Type B pancreatic cell (in vitro differentiated cells): Measurements from ENCODE around the gene TMEM267. TPM values are rescaled to one million over a fixed set of nuclear protein-coding genes. Genes with fewer than 3 reads are reported as not detected.
"Not testable (repeated sequence)": the region's sequence is repeated elsewhere in the genome, so short reads cannot be mapped to it uniquely, and the experiment has no call there.

Experiments
- DNase-seq: peaks from one replicate; pipeline ENCODE4 v3.0.0; 2021; ENCODE audit warnings: mixed read lengths; ENCODE audit not compliant: unreplicated experiment; ENCODE audit errors: extremely low spot score
- H3K27ac Mint-ChIP-seq: 2 replicates; pipeline ENCODE4 v1.8.0; 2021; ENCODE audit warnings: mild to moderate bottlenecking, mixed read lengths
- H3K27me3 Mint-ChIP-seq: 2 replicates; pipeline ENCODE4 v1.8.0; 2021; ENCODE audit warnings: mixed read lengths
- H3K36me3 Mint-ChIP-seq: 2 replicates; pipeline ENCODE4 v1.8.0; 2021; ENCODE audit warnings: mixed read lengths
- H3K4me1 Mint-ChIP-seq: one replicate; pipeline ENCODE4 v1.8.0; 2021; ENCODE audit warnings: mixed read lengths; ENCODE audit not compliant: unreplicated experiment
- H3K4me3 Mint-ChIP-seq: 2 replicates; pipeline ENCODE4 v1.8.0; 2021; ENCODE audit warnings: mild to moderate bottlenecking, mixed read lengths
- H3K9me3 Mint-ChIP-seq: 2 replicates; pipeline ENCODE4 v1.8.0; 2021; ENCODE audit warnings: mixed read lengths
- total RNA-seq: library from RNA; stranded (reverse); gene quantifications from 2 replicates; pipeline ENCODE4 v1.2.1, GENCODE V29; 2021; ENCODE audit warnings: low replicate concordance
- TF ChIP-seq, protein P1 (sequence below): fragments of 200-600 bp; sonication (generic); conservative IDR thresholded peaks from 2 replicates; pipeline ENCODE4 v1.5.0; 2021; ENCODE audit warnings: antibody characterized with exemption, mild to moderate bottlenecking

The TMEM267 gene
- total RNA-seq, 1 donor from 2014 or later = 11.4 TPM

DNA sequence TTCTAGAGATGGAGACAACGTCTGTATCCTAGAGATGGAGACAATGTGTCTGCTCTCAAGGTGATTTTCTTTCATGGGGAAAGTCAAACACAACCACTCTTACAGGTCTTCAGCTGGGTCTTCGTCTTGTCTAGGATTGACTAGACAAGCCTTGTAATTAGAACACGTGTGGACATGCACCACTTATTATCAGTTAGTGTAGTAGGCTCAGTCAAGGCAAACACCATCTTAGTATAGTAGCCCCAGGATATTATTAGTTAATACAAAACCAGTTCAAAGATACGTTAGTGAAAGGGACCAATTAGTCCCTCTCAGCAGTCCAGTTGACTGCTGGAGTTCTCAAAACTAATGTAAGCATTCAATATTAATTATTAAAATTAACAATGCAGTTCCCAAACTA lies 56.4 kb downstream of the TMEM267 start:
- DNase-seq = no peak
- H3K36me3 Mint-ChIP-seq = no peaks in the 10 kb centered on the region
- H3K4me3 Mint-ChIP-seq = no peak overlapping the region
- H3K9me3 Mint-ChIP-seq = peaks cover 3% of the 10 kb centered on the region
- TF ChIP-seq, protein P1, sequence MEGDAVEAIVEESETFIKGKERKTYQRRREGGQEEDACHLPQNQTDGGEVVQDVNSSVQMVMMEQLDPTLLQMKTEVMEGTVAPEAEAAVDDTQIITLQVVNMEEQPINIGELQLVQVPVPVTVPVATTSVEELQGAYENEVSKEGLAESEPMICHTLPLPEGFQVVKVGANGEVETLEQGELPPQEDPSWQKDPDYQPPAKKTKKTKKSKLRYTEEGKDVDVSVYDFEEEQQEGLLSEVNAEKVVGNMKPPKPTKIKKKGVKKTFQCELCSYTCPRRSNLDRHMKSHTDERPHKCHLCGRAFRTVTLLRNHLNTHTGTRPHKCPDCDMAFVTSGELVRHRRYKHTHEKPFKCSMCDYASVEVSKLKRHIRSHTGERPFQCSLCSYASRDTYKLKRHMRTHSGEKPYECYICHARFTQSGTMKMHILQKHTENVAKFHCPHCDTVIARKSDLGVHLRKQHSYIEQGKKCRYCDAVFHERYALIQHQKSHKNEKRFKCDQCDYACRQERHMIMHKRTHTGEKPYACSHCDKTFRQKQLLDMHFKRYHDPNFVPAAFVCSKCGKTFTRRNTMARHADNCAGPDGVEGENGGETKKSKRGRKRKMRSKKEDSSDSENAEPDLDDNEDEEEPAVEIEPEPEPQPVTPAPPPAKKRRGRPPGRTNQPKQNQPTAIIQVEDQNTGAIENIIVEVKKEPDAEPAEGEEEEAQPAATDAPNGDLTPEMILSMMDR = no peak
- H3K4me1 Mint-ChIP-seq = peaks cover 2% of the 10 kb centered on the region
- no peaks in the 10 kb centered on the region for H3K27me3 Mint-ChIP-seq
- no peak overlapping the region for H3K27ac Mint-ChIP-seq

DNA sequence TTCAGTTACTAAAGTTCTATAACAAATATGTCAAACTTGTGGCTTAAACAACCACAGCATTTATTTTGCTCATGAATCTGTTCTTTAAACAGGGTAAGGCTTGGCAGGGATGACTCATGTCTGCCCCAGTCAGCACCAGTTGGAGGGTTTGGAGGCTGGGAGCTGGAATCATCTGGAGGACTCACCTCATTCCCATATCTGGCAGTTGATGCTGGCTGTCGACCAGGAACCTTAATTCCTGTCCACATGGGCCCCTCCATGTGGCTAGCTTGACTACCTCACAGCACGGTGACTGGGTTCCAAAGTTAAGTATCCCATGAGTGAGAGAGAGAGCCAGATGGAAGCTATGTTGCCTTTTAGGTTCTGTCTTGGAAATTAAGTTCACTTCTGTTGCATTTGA lies 57.7 kb downstream of the TMEM267 start:
- no peaks in the 10 kb centered on the region for H3K36me3 Mint-ChIP-seq
- TF ChIP-seq, protein P1 = no peak
- H3K27ac Mint-ChIP-seq = no peak overlapping the region
- no peak for DNase-seq
- peaks cover 3% of the 10 kb centered on the region for H3K9me3 Mint-ChIP-seq
- H3K4me1 Mint-ChIP-seq = peaks cover 10% of the 10 kb centered on the region
- no peaks in the 10 kb centered on the region for H3K27me3 Mint-ChIP-seq
- H3K4me3 Mint-ChIP-seq = no peak overlapping the region

DNA sequence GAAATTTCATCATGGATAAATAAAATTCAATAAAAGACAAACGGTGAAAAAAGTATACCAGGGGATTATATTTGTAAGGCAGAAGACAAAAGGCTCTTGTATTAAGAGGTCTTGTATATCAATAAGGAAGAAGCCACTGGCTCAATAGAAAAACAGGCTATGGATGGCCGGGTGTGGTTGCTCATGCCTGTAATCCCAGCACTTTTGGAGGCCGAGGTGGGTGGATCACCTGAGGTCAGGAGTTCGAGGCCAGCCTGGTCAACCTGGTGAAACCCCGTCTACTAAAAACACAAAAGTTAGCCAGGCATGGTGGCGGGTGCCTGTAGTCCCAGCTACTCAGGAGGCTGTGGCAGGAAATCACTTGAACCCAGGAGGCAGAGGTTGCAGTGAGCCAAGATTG lies 60.6 kb downstream of the TMEM267 start:
- not testable (repeated sequence) for H3K27me3 Mint-ChIP-seq, H3K4me3 Mint-ChIP-seq, H3K36me3 Mint-ChIP-seq, H3K4me1 Mint-ChIP-seq, H3K9me3 Mint-ChIP-seq, DNase-seq, H3K27ac Mint-ChIP-seq

DNA sequence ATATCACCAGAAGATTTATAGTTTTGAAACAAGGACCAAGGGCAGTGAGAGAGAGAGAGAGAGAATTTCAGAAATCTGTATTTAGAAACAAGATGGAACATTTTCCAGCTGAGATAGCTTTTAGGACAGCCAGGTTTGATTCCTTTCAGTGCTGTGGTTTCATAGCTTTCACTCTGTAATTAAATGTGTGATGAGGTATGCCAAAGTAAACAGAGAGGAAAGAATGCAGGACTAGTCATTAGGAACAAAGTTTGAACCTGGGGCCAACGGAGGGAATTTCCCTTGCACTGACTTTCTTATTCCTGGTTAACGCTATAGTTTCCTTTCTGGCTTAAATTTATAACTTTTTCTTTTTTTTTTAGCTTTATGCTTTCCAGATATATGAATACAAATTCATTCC lies 61.5 kb downstream of the TMEM267 start:
- no peak overlapping the region for H3K4me3 Mint-ChIP-seq
- TF ChIP-seq, protein P1 = no peak
- no peak for DNase-seq
- H3K4me1 Mint-ChIP-seq = peaks cover 10% of the 10 kb centered on the region
- peaks cover 2% of the 10 kb centered on the region for H3K9me3 Mint-ChIP-seq
- no peak overlapping the region for H3K27ac Mint-ChIP-seq
- H3K27me3 Mint-ChIP-seq = no peaks in the 10 kb centered on the region
- no peaks in the 10 kb centered on the region for H3K36me3 Mint-ChIP-seq

DNA sequence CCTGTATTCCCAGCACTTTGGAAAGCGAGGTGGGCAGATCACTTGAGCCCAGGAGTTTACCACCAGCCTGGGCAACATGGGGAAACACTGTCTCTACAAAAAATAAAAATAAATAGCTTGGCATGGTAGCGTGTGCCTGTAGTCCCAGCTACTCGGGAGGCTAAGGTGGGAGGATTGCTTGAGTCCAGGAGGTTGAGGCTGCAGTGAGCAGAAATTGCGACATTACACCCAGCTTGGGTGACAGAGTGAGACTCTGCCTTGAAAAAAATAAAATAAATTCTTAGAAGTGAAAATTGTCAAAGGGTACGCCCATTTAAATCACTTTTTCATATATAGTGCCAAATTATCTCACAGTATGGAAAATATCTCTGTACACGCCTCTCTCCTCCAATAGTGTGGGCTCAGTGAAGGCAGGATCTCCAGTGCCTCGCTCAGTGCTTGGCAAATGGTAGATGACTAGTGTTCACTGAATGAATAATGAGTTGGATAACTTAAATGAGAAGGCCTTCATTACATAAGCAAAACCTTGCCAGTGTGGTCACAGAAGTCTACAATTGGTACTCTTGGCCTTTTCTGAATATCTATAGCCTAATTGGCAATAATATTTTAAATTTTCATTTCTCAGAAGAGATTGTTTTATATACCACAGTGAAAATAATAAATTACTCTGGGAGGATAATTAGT lies 62.1 kb downstream of the TMEM267 start:
- H3K9me3 Mint-ChIP-seq = no peaks in the 10 kb centered on the region
- no peak overlapping the region for H3K27ac Mint-ChIP-seq
- TF ChIP-seq, protein P1 = no peak
- H3K4me1 Mint-ChIP-seq = peaks cover 10% of the 10 kb centered on the region
- DNase-seq = no peak
- no peaks in the 10 kb centered on the region for H3K27me3 Mint-ChIP-seq
- H3K36me3 Mint-ChIP-seq = no peaks in the 10 kb centered on the region
- H3K4me3 Mint-ChIP-seq = no peak overlapping the region

DNA sequence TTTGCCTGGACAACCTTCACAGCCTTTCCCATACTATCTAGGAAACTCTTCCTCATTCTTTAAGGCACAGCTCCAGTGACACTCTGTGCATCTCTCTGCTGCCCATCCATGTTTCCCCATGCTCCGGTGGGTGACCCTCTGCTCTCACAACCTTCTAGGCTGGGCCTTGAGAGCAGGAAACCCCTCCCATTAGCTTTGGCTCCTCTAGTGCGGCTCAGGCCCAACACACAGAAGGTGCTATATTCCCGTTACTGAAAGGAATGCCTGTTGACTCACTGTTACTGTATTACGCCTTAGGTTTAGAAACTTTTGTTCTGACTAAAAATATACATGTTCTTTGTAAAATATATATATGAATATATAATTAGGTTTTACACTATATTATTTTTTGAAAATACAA lies 63.4 kb downstream of the TMEM267 start:
- H3K9me3 Mint-ChIP-seq = no peaks in the 10 kb centered on the region
- no peaks in the 10 kb centered on the region for H3K27me3 Mint-ChIP-seq
- no peak overlapping the region for H3K27ac Mint-ChIP-seq
- DNase-seq = no peak
- TF ChIP-seq, protein P1 = no peak
- H3K36me3 Mint-ChIP-seq = no peaks in the 10 kb centered on the region
- peaks cover 10% of the 10 kb centered on the region for H3K4me1 Mint-ChIP-seq
- no peak overlapping the region for H3K4me3 Mint-ChIP-seq
